HepG2 (cell line): ENCODE data around the gene MEG3. TPM values are rescaled to one million over a fixed set of nuclear protein-coding genes. Genes with fewer than 3 reads are reported as not detected.

ENCODE experiments used
- CBX2 ChIP-seq, 2 experiments: fragments of 200-600 bp in 1 of 2; sonication (generic); formaldehyde crosslinking in 1 of 2; IDR thresholded peaks; 2 replicates each; pipeline versions ENCODE4 v1.7.0 to v1.8.1; 2018 to 2022; ENCODE audit warnings: low read depth in 2 of 2, low read length in 1 of 2, mild to moderate bottlenecking in 1 of 2, missing genetic modification reagents in 1 of 2
- DRAP1 ChIP-seq: IDR thresholded peaks from 2 replicates; pipeline ENCODE4 v1.6.1; 2016; ENCODE audit warnings: missing genetic modification reagents, missing compliant biosample characterization
- FOXC1 ChIP-seq: sonication (generic); formaldehyde crosslinking; IDR thresholded peaks from 2 replicates; pipeline ENCODE4 v1.8.0; 2022; ENCODE audit warnings: mild to moderate bottlenecking, missing genetic modification reagents, borderline replicate concordance
- GATA4 ChIP-seq: sonication (generic); IDR thresholded peaks from 2 replicates; pipeline ENCODE4 v1.6.1; 2016; ENCODE audit warnings: antibody characterized with exemption, low read depth, borderline replicate concordance
- HNF1A ChIP-seq, 2 experiments: sonication (generic) in 1 of 2; formaldehyde crosslinking in 1 of 2; IDR thresholded peaks; 2 replicates each; pipeline versions ENCODE4 v1.4.0 to v1.6.1; 2016 to 2020; ENCODE audit warnings: borderline replicate concordance in 1 of 2, low read depth in 1 of 2, mild to moderate bottlenecking in 1 of 2, missing genetic modification reagents in 1 of 2
- KDM5A ChIP-seq: fragments of 200-600 bp; sonication (generic); IDR thresholded peaks from 2 replicates; pipeline ENCODE4 v1.7.0; 2018; ENCODE audit warnings: antibody characterized with exemption, mild to moderate bottlenecking, low read length, borderline replicate concordance
- RBFOX2 ChIP-seq: fragments of 200-400 bp; formaldehyde crosslinking; IDR thresholded peaks from 2 replicates; pipeline ENCODE4 v1.6.1; 2017; ENCODE audit warnings: low read depth, mild to moderate bottlenecking, low read length
- RFXAP ChIP-seq: sonication (generic); formaldehyde crosslinking; IDR thresholded peaks from 2 replicates; pipeline ENCODE4 v1.4.0; 2020; ENCODE audit warnings: missing genetic modification reagents, borderline replicate concordance
- TFAP4 ChIP-seq: sonication (generic); IDR thresholded peaks from 2 replicates; pipeline ENCODE4 v1.6.1; 2016; ENCODE audit warnings: low read depth, borderline replicate concordance
- TIGD3 ChIP-seq: sonication (generic); formaldehyde crosslinking; IDR thresholded peaks from 2 replicates; pipeline ENCODE4 v1.5.1; 2020; ENCODE audit warnings: mild to moderate bottlenecking, missing genetic modification reagents, borderline replicate concordance
- ZBTB49 ChIP-seq: sonication (generic); formaldehyde crosslinking; IDR thresholded peaks from 2 replicates; pipeline ENCODE4 v1.4.0; 2020; ENCODE audit warnings: missing genetic modification reagents, borderline replicate concordance
- ZFP91 ChIP-seq: sonication (generic); formaldehyde crosslinking; IDR thresholded peaks from 2 replicates; pipeline ENCODE4 v1.9.0; 2022; ENCODE audit warnings: missing genetic modification reagents, mild to moderate bottlenecking, borderline replicate concordance
- ZNF274 ChIP-seq: sonication (generic); formaldehyde crosslinking; IDR thresholded peaks from 2 replicates; pipeline ENCODE4 v1.5.1; 2020; ENCODE audit warnings: mild to moderate bottlenecking, missing genetic modification reagents
- ZNF644 ChIP-seq: IDR thresholded peaks from 2 replicates; pipeline ENCODE4 v1.6.1; 2016; ENCODE audit warnings: low read depth
- ZNF746 ChIP-seq: sonication (generic); formaldehyde crosslinking; IDR thresholded peaks from 2 replicates; pipeline ENCODE4 v1.8.0; 2022; ENCODE audit warnings: mild to moderate bottlenecking, missing genetic modification reagents
- ZNF75D ChIP-seq: sonication (generic); formaldehyde crosslinking; IDR thresholded peaks from 2 replicates; pipeline ENCODE4 v1.8.1; 2023; ENCODE audit warnings: missing genetic modification reagents, mild to moderate bottlenecking, borderline replicate concordance
- polyA plus RNA-seq, 8 experiments: library from polyadenylated mRNA; depleted of rRNA in 3 of 8; stranded (reverse) in 7 of 8; unstranded in 1 of 8; fragments of >200 nt; fragmentation: Illumina TruSeq in 4 of 8; extraction: Trizol in 4 of 8; gene quantifications; 2 replicates each; pipeline versions ENCODE4 v1.2.1 to v1.2.3, GENCODE V29; 2011 to 2016; ENCODE audit warnings: low read depth in 4 of 8, missing spikeins in 1 of 8, mixed read lengths in 1 of 8; ENCODE audit not compliant: insufficient read depth in 1 of 8
- total RNA-seq, 5 experiments: library from RNA; depleted of rRNA; stranded (reverse); fragments of >200 nt; fragmentation: Illumina TruSeq; extraction: Trizol; gene quantifications; 2 replicates each; pipeline ENCODE4 v1.2.3, GENCODE V29; 2016; ENCODE audit warnings: low read depth in 1 of 5

MEG3 gene
- total and polyA plus RNA-seq, 2 of the 13 experiments (the other 11 are each of a cell fraction or from before 2014, with no cell fraction given) = 0.17 TPM; not detected in 1

- no peak for TF ChIP-seq CBX2 (IDR thresholded peaks at IDR 0.05; ENCODE audit: low read depth, low read length)
- TF ChIP-seq CBX2 (CRISPR knock-in tag; IDR thresholded peaks at IDR 0.05; ENCODE audit: low read depth) = no peak
- no peak for TF ChIP-seq ZBTB49 (CRISPR knock-in tag)
- TF ChIP-seq FOXC1 (CRISPR knock-in tag) = 0 out of 2 replicates have a peak, but pooled peaks have one; percentile 12
- no peak for TF ChIP-seq KDM5A
- no peak for TF ChIP-seq TFAP4
- TF ChIP-seq GATA4 = no peak
- TF ChIP-seq RBFOX2 = peak; percentile 80
- no peak for TF ChIP-seq HNF1A (IDR thresholded peaks at IDR 0.05; ENCODE audit: low read depth)
- TF ChIP-seq HNF1A (CRISPR knock-in tag; IDR thresholded peaks at IDR 0.05; ENCODE audit: borderline replicate concordance) = 0 out of 2 replicates have a peak, but pooled peaks have one; percentile 2
- no peak for TF ChIP-seq ZNF75D
- TF ChIP-seq ZNF644 (CRISPR knock-in tag) = no peak
- no peak for TF ChIP-seq RFXAP (CRISPR knock-in tag)
- TF ChIP-seq ZNF274 (CRISPR knock-in tag) = 0 out of 2 replicates have a peak, but pooled peaks have one; percentile 25
- no peak for TF ChIP-seq TIGD3
- TF ChIP-seq ZFP91 = peak; percentile 54; the same call in 1 of the 2 replicates
- no peak for TF ChIP-seq ZNF746 (CRISPR knock-in tag)
- no peak for TF ChIP-seq DRAP1
Measured at GRCh38 chr14:100819829-100820475, 6.0 kb upstream of the MEG3 start (continued).
